Caco-2 (cell line): ENCODE measurements around the gene TMEM82. TPM values are rescaled to one million over a fixed set of nuclear protein-coding genes. Genes with fewer than 3 reads are reported as not detected.

ENCODE experiments used
- BruUV-seq: library from RNA; stranded (reverse); fragments of 400-500 nt; replicated peaks from 2 replicates; lab custom pipeline; 2021; lab: Mats Ljungman, UMichigan
- CTCF ChIA-PET: fragments of 300-600 bp; sonication (Branson Sonifier 250); formaldehyde crosslinking; loops from one replicate; lab custom pipeline; 2022; ENCODE audit warnings: antibody characterized with exemption; lab: Charles Lee
- POLR2A ChIA-PET: fragments of 300-600 bp; sonication (Branson Sonifier 250); formaldehyde crosslinking; loops from one replicate; lab custom pipeline; 2022; ENCODE audit warnings: antibody characterized with exemption; lab: Charles Lee
- DNase-seq, 2 experiments: peaks; one replicate each; pipeline versions ENCODE4 v3.0.0 to v3.0.0-alpha.2; 2020 to 2022
- H3K27me3 ChIP-seq: replicated peaks from 2 replicates; pipeline ENCODE4 v1.6.0; 2011; ENCODE audit warnings: low read length; ENCODE audit not compliant: control insufficient read depth, insufficient read depth
- H3K36me3 ChIP-seq: 2 replicates; pipeline ENCODE4 v1.5.1; 2011; ENCODE audit warnings: low read length; ENCODE audit not compliant: control insufficient read depth, insufficient read depth
- H3K4me1 ChIP-seq: fragments of 250-450 bp; sonication (Bioruptor Pico); 2 replicates; pipeline ENCODE4 v1.5.1; 2020; ENCODE audit warnings: mild to moderate bottlenecking
- H3K4me3 ChIP-seq: 2 replicates; pipeline ENCODE4 v1.5.1; 2011; ENCODE audit warnings: low read depth, mild to moderate bottlenecking, control low read depth, low read length
- H3K9me3 ChIP-seq: fragments of 250-450 bp; sonication (Bioruptor Pico); 2 replicates; pipeline ENCODE4 v1.5.1; 2020; ENCODE audit warnings: mild to moderate bottlenecking, moderate library complexity
- H3K27ac Mint-ChIP-seq: one replicate; pipeline ENCODE4 v1.8.0; 2022; ENCODE audit warnings: mixed read lengths; ENCODE audit not compliant: unreplicated experiment
- H3K27me3 Mint-ChIP-seq: one replicate; pipeline ENCODE4 v1.8.0; 2022; ENCODE audit warnings: mixed read lengths; ENCODE audit not compliant: insufficient read depth, unreplicated experiment
- H3K36me3 Mint-ChIP-seq: one replicate; pipeline ENCODE4 v1.8.0; 2022; ENCODE audit warnings: mild to moderate bottlenecking, mixed read lengths; ENCODE audit not compliant: insufficient read depth, unreplicated experiment
- H3K4me1 Mint-ChIP-seq: one replicate; pipeline ENCODE4 v1.8.0; 2022; ENCODE audit warnings: low read depth, mixed read lengths; ENCODE audit not compliant: unreplicated experiment
- H3K4me3 Mint-ChIP-seq: one replicate; pipeline ENCODE4 v1.8.0; 2022; ENCODE audit warnings: mild to moderate bottlenecking, moderate library complexity, mixed read lengths; ENCODE audit not compliant: unreplicated experiment
- H3K9me3 Mint-ChIP-seq: one replicate; pipeline ENCODE4 v1.8.0; 2022; ENCODE audit warnings: mixed read lengths; ENCODE audit not compliant: unreplicated experiment
- CTCF ChIP-seq, 2 experiments: fragments of 200-600 bp in 1 of 2; IDR thresholded peaks; 1 replicate in 1 of 2; 2 replicates in 1 of 2; pipeline versions ENCODE4 v1.5.1 to v1.8.0; 2011 to 2022; ENCODE audit warnings: antibody characterized with exemption in 1 of 2, control low read depth in 1 of 2, inconsistent platforms in 1 of 2, low read depth in 1 of 2, low read length in 1 of 2, mild to moderate bottlenecking in 1 of 2, moderate library complexity in 1 of 2; ENCODE audit not compliant: insufficient read depth in 1 of 2, severe bottlenecking in 1 of 2, unreplicated experiment in 1 of 2
- intact Hi-C: fragments of 100-400 bp; cut with micrococcal nuclease; formaldehyde crosslinking; loops from one replicate; pipeline ENCODE4 v1.10.0; 2022; ENCODE audit not compliant: unreplicated experiment
- total RNA-seq: library from RNA; stranded (reverse); gene quantifications from 2 replicates; pipeline ENCODE4 v1.2.3, GENCODE V29; 2022

TMEM82 gene
- total RNA-seq, 1 experiment from 2014 or later: 3.5 TPM

- Histone ChIP-seq H3K9me3 (no peaks in the 10 kb centered on the region), H3K27me3 (no peaks in the 10 kb centered on the region), H3K4me1 (peaks cover 10% of the 10 kb centered on the region), H3K4me3 (no peak overlapping the region), H3K36me3 (no peaks in the 10 kb centered on the region)
- H3K4me1 Mint-ChIP-seq: peaks cover 6% of the 10 kb centered on the region
- H3K4me3 Mint-ChIP-seq: no peak overlapping the region
- ChIA-PET CTCF (no interaction called here), POLR2A (no interaction called here)
- intact Hi-C loops: no loop called here
- TF ChIP-seq CTCF (IDR thresholded peaks at IDR 0.05; ENCODE audit: insufficient read depth in 1 of 2, low read depth in 1 of 2, low read length in 1 of 2, severe bottlenecking in 1 of 2, unreplicated experiment in 1 of 2): no peak
- no peak for DNase-seq
- H3K27ac Mint-ChIP-seq: no peak overlapping the region
- no peaks in the 10 kb centered on the region for H3K27me3 Mint-ChIP-seq
- H3K9me3 Mint-ChIP-seq: no peaks in the 10 kb centered on the region
- no TSS peak for BruUV-seq
- peaks cover 20% of the 10 kb centered on the region for H3K36me3 Mint-ChIP-seq
Measured at GRCh38 chr1:15732686-15733081, 9.6 kb upstream of the TMEM82 start.

- H3K4me3 Mint-ChIP-seq: no peak overlapping the region
- H3K9me3 ChIP-seq: no peaks in the 10 kb centered on the region
- no peak for TF ChIP-seq CTCF (IDR thresholded peaks at IDR 0.05; ENCODE audit: insufficient read depth in 1 of 2, low read depth in 1 of 2, low read length in 1 of 2, severe bottlenecking in 1 of 2, unreplicated experiment in 1 of 2)
- CTCF ChIA-PET: no interaction called here
- H3K27ac Mint-ChIP-seq: no peak overlapping the region
- H3K4me1 Mint-ChIP-seq: peaks cover 6% of the 10 kb centered on the region
- POLR2A ChIA-PET: no interaction called here
- peaks cover 16% of the 10 kb centered on the region for H3K36me3 Mint-ChIP-seq
- intact Hi-C loops: no loop called here
- H3K4me1 ChIP-seq: peaks cover 10% of the 10 kb centered on the region
- no peaks in the 10 kb centered on the region for H3K27me3 ChIP-seq
- H3K9me3 Mint-ChIP-seq: no peaks in the 10 kb centered on the region
- no peak overlapping the region for H3K4me3 ChIP-seq
- DNase-seq: no peak
- H3K27me3 Mint-ChIP-seq: no peaks in the 10 kb centered on the region
- BruUV-seq: no TSS peak
- no peaks in the 10 kb centered on the region for H3K36me3 ChIP-seq
Measured at GRCh38 chr1:15733218-15733725, 9.0 kb upstream of the TMEM82 start.

- Mint-ChIP-seq H3K4me3 (no peak overlapping the region), H3K27me3 (no peaks in the 10 kb centered on the region), H3K9me3 (no peaks in the 10 kb centered on the region), H3K27ac (no peak overlapping the region), H3K36me3 (peaks cover 16% of the 10 kb centered on the region), H3K4me1 (peaks cover 6% of the 10 kb centered on the region)
- H3K27me3 ChIP-seq: no peaks in the 10 kb centered on the region
- H3K4me1 ChIP-seq: peaks cover 10% of the 10 kb centered on the region
- intact Hi-C loops: no loop called here
- DNase-seq: no peak
- no peak for TF ChIP-seq CTCF (IDR thresholded peaks at IDR 0.05; ENCODE audit: insufficient read depth in 1 of 2, low read depth in 1 of 2, low read length in 1 of 2, severe bottlenecking in 1 of 2, unreplicated experiment in 1 of 2)
- POLR2A ChIA-PET: no interaction called here
- CTCF ChIA-PET: no interaction called here
- no TSS peak for BruUV-seq
- H3K4me3 ChIP-seq: no peak overlapping the region
- no peaks in the 10 kb centered on the region for H3K9me3 ChIP-seq
- no peaks in the 10 kb centered on the region for H3K36me3 ChIP-seq
Measured at GRCh38 chr1:15733726-15734226, 8.5 kb upstream of the TMEM82 start.
